GM19035 (cell line): ENCODE results near the gene PRKN.
"Not testable (repeated sequence)": the region's sequence is repeated elsewhere in the genome, so short reads cannot be mapped to it uniquely, and the experiment has no call there.

Experiments used
- ATAC-seq: cut with Tn5 transposase; IDR thresholded peaks from one replicate; pipeline ENCODE4 v1.9.1; 2021; ENCODE audit not compliant: unreplicated experiment

The PRKN gene

GRCh38 chr6:162543221-162543620 lies 184.3 kb downstream of the PRKN start:
- no peak for ATAC-seq

GRCh38 chr6:162541019-162541601 lies 186.5 kb downstream of the PRKN start:
- ATAC-seq: no peak

GRCh38 chr6:162539321-162539720 lies 188.2 kb downstream of the PRKN start:
- no peak for ATAC-seq

GRCh38 chr6:162538643-162539064 lies 188.9 kb downstream of the PRKN start:
- ATAC-seq: no peak

- no peak for ATAC-seq
Observed at GRCh38 chr6:162533009-162533400, 194.6 kb downstream of the PRKN start.

GRCh38 chr6:162532283-162533008 lies 195.1 kb downstream of the PRKN start:
- ATAC-seq: no peak

- ATAC-seq: not testable (repeated sequence)
Observed at GRCh38 chr6:162531391-162531790, 196.2 kb downstream of the PRKN start.

- no peak for ATAC-seq
Observed at GRCh38 chr6:162528538-162528937, 199.0 kb downstream of the PRKN start.

- ATAC-seq: no peak
Observed at GRCh38 chr6:162526960-162527359, 200.6 kb downstream of the PRKN start.

GRCh38 chr6:162525181-162525580 lies 202.4 kb downstream of the PRKN start:
- ATAC-seq: no peak

- no peak for ATAC-seq
Observed at GRCh38 chr6:162512744-162513143, 214.8 kb downstream of the PRKN start.

GRCh38 chr6:162497389-162497788 lies 230.2 kb downstream of the PRKN start:
- no peak for ATAC-seq

- no peak for ATAC-seq
Observed at GRCh38 chr6:162493917-162494316, 233.6 kb downstream of the PRKN start.

- no peak for ATAC-seq
Observed at GRCh38 chr6:162491637-162492036, 235.9 kb downstream of the PRKN start.

- no peak for ATAC-seq
Observed at GRCh38 chr6:162489101-162489976, 238.2 kb downstream of the PRKN start.

- no peak for ATAC-seq
Observed at GRCh38 chr6:162488444-162488843, 239.1 kb downstream of the PRKN start.

GRCh38 chr6:162485464-162485863 lies 242.1 kb downstream of the PRKN start:
- ATAC-seq: no peak

- ATAC-seq: no peak
Observed at GRCh38 chr6:162481938-162482337, 245.6 kb downstream of the PRKN start.

GRCh38 chr6:162481320-162481719 lies 246.2 kb downstream of the PRKN start:
- ATAC-seq: no peak

GRCh38 chr6:162478192-162478671 lies 249.3 kb downstream of the PRKN start:
- no peak for ATAC-seq

GRCh38 chr6:162474722-162475121 lies 252.8 kb downstream of the PRKN start:
- no peak for ATAC-seq

GRCh38 chr6:162471842-162472241 lies 255.7 kb downstream of the PRKN start:
- no peak for ATAC-seq
